NCI-H1930 (cell line): ENCODE data around the gene APOL2.
"Not testable (repeated sequence)": the region's sequence is repeated elsewhere in the genome, so short reads cannot be mapped to it uniquely, and the experiment has no call there.

ENCODE experiments used
- DNase-seq, 2 experiments: peaks; one replicate each; lab custom pipeline; 2025; lab: John Stamatoyannopoulos, UW

The APOL2 gene

GRCh38 chr22:36239150-36239400 lies 252 bp downstream of the APOL2 start:
- no peak for DNase-seq

- no peak for DNase-seq
Observed at GRCh38 chr22:36238373-36239149, 766 bp downstream of the APOL2 start.

GRCh38 chr22:36237462-36238372 lies 1.6 kb downstream of the APOL2 start:
- no peak for DNase-seq

GRCh38 chr22:36236388-36237319 lies 2.7 kb downstream of the APOL2 start:
- DNase-seq, result no peak

GRCh38 chr22:36235585-36235984 lies 3.7 kb downstream of the APOL2 start:
- DNase-seq, result no peak

- no peak for DNase-seq
Observed at GRCh38 chr22:36234919-36235318, 4.4 kb downstream of the APOL2 start.

- no peak for DNase-seq
Observed at GRCh38 chr22:36234213-36234612, 5.1 kb downstream of the APOL2 start.

GRCh38 chr22:36233796-36234195 lies 5.5 kb downstream of the APOL2 start:
- no peak for DNase-seq

GRCh38 chr22:36232715-36233401 lies 6.5 kb downstream of the APOL2 start:
- DNase-seq, result no peak

GRCh38 chr22:36231051-36231450 lies 8.3 kb downstream of the APOL2 start:
- not testable (repeated sequence) for DNase-seq

GRCh38 chr22:36229649-36230048 lies 9.7 kb downstream of the APOL2 start:
- not testable (repeated sequence) for DNase-seq

GRCh38 chr22:36228944-36229343 lies 10.4 kb downstream of the APOL2 start:
- DNase-seq, result no peak

GRCh38 chr22:36228369-36228768 lies 11.0 kb downstream of the APOL2 start:
- DNase-seq, result not testable (repeated sequence)

GRCh38 chr22:36227806-36228205 lies 11.5 kb downstream of the APOL2 start:
- DNase-seq, result no peak

GRCh38 chr22:36227396-36227795 lies 11.9 kb downstream of the APOL2 start:
- DNase-seq, result no peak

GRCh38 chr22:36226189-36226588 lies 13.1 kb downstream of the APOL2 start:
- no peak for DNase-seq

- no peak for DNase-seq
Observed at GRCh38 chr22:36225333-36225922, 13.9 kb downstream of the APOL2 start.

GRCh38 chr22:36224245-36224644 lies 15.1 kb downstream of the APOL2 start:
- no peak for DNase-seq

GRCh38 chr22:36223504-36223903 lies 15.8 kb downstream of the APOL2 start:
- DNase-seq, result no peak

GRCh38 chr22:36222887-36223450 lies 16.4 kb downstream of the APOL2 start:
- DNase-seq, result no peak
